Progenitor cell of endocrine pancreas (in vitro differentiated cells): ENCODE measurements around the gene SRSF10. TPM values are rescaled to one million over a fixed set of nuclear protein-coding genes. Genes with fewer than 3 reads are reported as not detected.
"Not testable (repeated sequence)": the region's sequence is repeated elsewhere in the genome, so short reads cannot be mapped to it uniquely, and the experiment has no call there.

Experiments used
- DNase-seq: peaks from one replicate; pipeline ENCODE4 v3.0.0; 2021; ENCODE audit warnings: low spot score; ENCODE audit not compliant: unreplicated experiment
- H3K27ac Mint-ChIP-seq: 2 replicates; pipeline ENCODE4 v1.8.0; 2021; ENCODE audit warnings: mild to moderate bottlenecking, moderate library complexity, mixed read lengths
- H3K27me3 Mint-ChIP-seq: 2 replicates; pipeline ENCODE4 v1.8.0; 2021; ENCODE audit warnings: mixed read lengths
- H3K36me3 Mint-ChIP-seq: 2 replicates; pipeline ENCODE4 v1.8.0; 2022; ENCODE audit warnings: mixed read lengths; ENCODE audit not compliant: insufficient read depth
- H3K4me1 Mint-ChIP-seq: 2 replicates; pipeline ENCODE4 v1.8.0; 2021; ENCODE audit warnings: low read depth, mixed read lengths
- H3K4me3 Mint-ChIP-seq: 2 replicates; pipeline ENCODE4 v1.8.0; 2021; ENCODE audit warnings: low read depth, mild to moderate bottlenecking, moderate library complexity, mixed read lengths
- H3K9me3 Mint-ChIP-seq: 2 replicates; pipeline ENCODE4 v1.8.0; 2021; ENCODE audit warnings: low read depth, mixed read lengths
- CTCF ChIP-seq: fragments of 200-600 bp; sonication (generic); IDR thresholded peaks from one replicate; pipeline ENCODE4 v1.5.0; 2021; ENCODE audit warnings: antibody characterized with exemption, mild to moderate bottlenecking; ENCODE audit not compliant: unreplicated experiment
- total RNA-seq: library from RNA; stranded (reverse); gene quantifications from 2 replicates; pipeline ENCODE4 v1.2.1, GENCODE V29; 2021

The SRSF10 gene
- total RNA-seq, 1 donor from 2014 or later: 215 TPM

GRCh38 chr1:24020470-24020869, 40.3 kb upstream of the SRSF10 start:
- H3K9me3 Mint-ChIP-seq: no peaks in the 10 kb centered on the region
- H3K27me3 Mint-ChIP-seq: no peaks in the 10 kb centered on the region
- DNase-seq: no peak
- H3K4me1 Mint-ChIP-seq: peaks cover 35% of the 10 kb centered on the region
- TF ChIP-seq CTCF: no peak
- no peak overlapping the region for H3K4me3 Mint-ChIP-seq
- no peaks in the 10 kb centered on the region for H3K36me3 Mint-ChIP-seq
- H3K27ac Mint-ChIP-seq: no peak overlapping the region

DNA sequence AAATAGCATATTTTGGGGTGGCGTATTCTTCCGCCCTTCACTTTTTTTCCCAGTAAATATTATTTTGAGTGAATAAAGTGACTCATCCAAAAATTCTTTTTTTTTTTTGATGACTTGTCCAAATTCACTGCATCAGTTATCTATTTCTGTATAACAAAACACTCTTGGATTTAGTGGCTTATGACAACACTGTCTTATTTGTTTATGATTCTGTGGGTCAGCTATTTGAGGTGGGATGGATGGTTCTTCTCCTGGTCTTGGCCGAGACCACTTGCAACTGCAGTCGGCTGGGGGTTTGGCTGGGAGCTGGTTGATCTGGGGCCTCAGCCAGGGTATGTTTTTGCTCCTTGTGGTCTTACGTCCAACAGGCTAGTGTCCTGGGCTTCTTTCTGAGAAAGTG, 39.9 kb upstream of the SRSF10 start:
- no peaks in the 10 kb centered on the region for H3K36me3 Mint-ChIP-seq
- H3K27ac Mint-ChIP-seq: no peak overlapping the region
- H3K4me1 Mint-ChIP-seq: peaks cover 38% of the 10 kb centered on the region

DNA sequence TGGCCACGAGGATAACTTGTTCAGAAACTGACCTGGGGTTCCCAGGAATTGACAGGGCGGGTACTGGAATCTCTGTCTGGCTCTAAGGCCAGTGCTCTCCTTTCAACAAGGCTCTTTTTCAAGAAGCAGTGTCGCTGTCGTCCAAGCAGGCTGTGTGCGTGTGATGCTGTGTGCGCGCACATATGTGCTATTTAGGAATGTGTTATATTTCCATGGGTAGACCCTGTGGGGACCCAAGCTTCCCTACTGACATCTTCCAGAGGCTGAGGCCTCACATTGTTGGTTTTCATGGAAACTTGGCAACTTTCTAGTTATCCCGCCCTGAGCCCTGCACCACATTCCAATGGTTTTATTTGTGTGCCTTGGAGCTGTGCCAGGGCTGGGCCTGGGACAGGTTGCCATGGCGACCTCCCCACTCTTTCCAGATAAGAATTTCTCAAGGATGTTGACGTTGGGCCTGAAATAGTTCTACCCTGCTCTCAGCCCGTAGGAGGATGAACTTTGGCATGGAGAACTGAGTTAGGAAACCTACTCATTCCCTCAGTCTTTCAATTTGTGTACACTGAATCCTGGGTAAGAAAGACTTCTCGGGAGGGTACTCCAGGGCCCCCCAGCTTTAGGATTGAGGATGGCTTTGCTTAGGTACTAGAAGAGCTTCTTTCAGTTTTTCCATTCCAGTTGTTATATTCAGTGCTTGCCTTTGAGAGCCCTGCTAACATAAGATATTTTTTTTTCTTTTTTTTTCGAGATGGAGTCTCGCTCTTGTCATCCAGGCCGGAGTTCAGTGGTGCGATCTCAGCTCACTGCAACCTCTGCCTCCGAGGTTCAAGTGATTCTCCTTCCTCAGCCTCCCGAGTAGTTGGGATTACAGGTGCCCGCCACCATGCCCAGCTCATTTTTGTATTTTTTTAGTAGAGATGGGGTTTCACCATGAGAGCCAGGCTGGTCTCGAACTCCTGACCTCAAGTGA, 38.8 kb upstream of the SRSF10 start:
- H3K4me3 Mint-ChIP-seq: peak overlapping the region; percentile 33
- peak; percentile 43 for DNase-seq
- peaks cover 50% of the 10 kb centered on the region for H3K4me1 Mint-ChIP-seq
- peak overlapping the region; percentile 93 for H3K27ac Mint-ChIP-seq
- no peaks in the 10 kb centered on the region for H3K9me3 Mint-ChIP-seq
- TF ChIP-seq CTCF: no peak
- no peaks in the 10 kb centered on the region for H3K27me3 Mint-ChIP-seq
- no peaks in the 10 kb centered on the region for H3K36me3 Mint-ChIP-seq

More for the DNA sequence above, 39.9 kb upstream of the SRSF10 start:
- Mint-ChIP-seq H3K4me3 (no peak overlapping the region), H3K9me3 (no peaks in the 10 kb centered on the region), H3K27me3 (no peaks in the 10 kb centered on the region)
- DNase-seq: no peak
- no peak for TF ChIP-seq CTCF

- Mint-ChIP-seq H3K36me3 (no peaks in the 10 kb centered on the region), H3K4me3 (peak overlapping the region; percentile 16), H3K27ac (peak overlapping the region; percentile 80), H3K9me3 (no peaks in the 10 kb centered on the region), H3K27me3 (no peaks in the 10 kb centered on the region), H3K4me1 (peaks cover 40% of the 10 kb centered on the region)
- no peak for TF ChIP-seq CTCF
- no peak for DNase-seq
Observed at GRCh38 chr1:24015221-24016210, 35.4 kb upstream of the SRSF10 start.

- H3K27ac Mint-ChIP-seq, DNase-seq, H3K4me3 Mint-ChIP-seq, H3K9me3 Mint-ChIP-seq, H3K27me3 Mint-ChIP-seq, H3K36me3 Mint-ChIP-seq: not testable (repeated sequence)
- H3K4me1 Mint-ChIP-seq: peaks cover 51% of the 10 kb centered on the region
Observed at GRCh38 chr1:24012878-24013277, 32.8 kb upstream of the SRSF10 start.
